Measurements from ENCODE around the gene ACSS1.

ACSS1 gene

GRCh38 chr20:25058051-25058846, at the start of gene ACSS1:
TSS of gene ACSS1 (minus strand) at chr20:25058139. CDS start at chr20:25058102, 37 bp downstream.
- H3K4me3 ChIP-seq (ENCODE audit: low read length), result peak within 1 kb of the TSS; percentile 77
- TF ChIP-seq ZNF274 (IDR thresholded peaks at IDR 0.05; ENCODE audit: low read depth, low read length), result no peak

- no peak overlapping the region for H3K4me3 ChIP-seq (ENCODE audit: low read length)
- no peak for TF ChIP-seq ZNF274 (IDR thresholded peaks at IDR 0.05; ENCODE audit: low read depth, low read length)
Observed at GRCh38 chr20:25103526-25103925, 45.6 kb upstream of the ACSS1 start.

GRCh38 chr20:25100914-25101313, 43.0 kb upstream of the ACSS1 start:
- no peak overlapping the region for H3K4me3 ChIP-seq (ENCODE audit: low read length)
- TF ChIP-seq ZNF274 (IDR thresholded peaks at IDR 0.05; ENCODE audit: low read depth, low read length), result no peak

- TF ChIP-seq ZNF274 (IDR thresholded peaks at IDR 0.05; ENCODE audit: low read depth, low read length), result no peak
- H3K4me3 ChIP-seq (ENCODE audit: low read length), result no peak overlapping the region
Observed at GRCh38 chr20:25099601-25100140, 41.7 kb upstream of the ACSS1 start.

GRCh38 chr20:25097498-25097897, 39.6 kb upstream of the ACSS1 start:
- no peak overlapping the region for H3K4me3 ChIP-seq (ENCODE audit: low read length)
- no peak for TF ChIP-seq ZNF274 (IDR thresholded peaks at IDR 0.05; ENCODE audit: low read depth, low read length)

- no peak overlapping the region for H3K4me3 ChIP-seq (ENCODE audit: low read length)
- no peak for TF ChIP-seq ZNF274 (IDR thresholded peaks at IDR 0.05; ENCODE audit: low read depth, low read length)
Observed at GRCh38 chr20:25090492-25091429, 32.8 kb upstream of the ACSS1 start.

GRCh38 chr20:25089662-25090061, 31.7 kb upstream of the ACSS1 start:
- no peak for TF ChIP-seq ZNF274 (IDR thresholded peaks at IDR 0.05; ENCODE audit: low read depth, low read length)
- no peak overlapping the region for H3K4me3 ChIP-seq (ENCODE audit: low read length)

GRCh38 chr20:25089096-25089495, 31.2 kb upstream of the ACSS1 start:
- no peak for TF ChIP-seq ZNF274 (IDR thresholded peaks at IDR 0.05; ENCODE audit: low read depth, low read length)
- H3K4me3 ChIP-seq (ENCODE audit: low read length), result no peak overlapping the region

GRCh38 chr20:25088267-25088666, 30.3 kb upstream of the ACSS1 start:
- no peak for TF ChIP-seq ZNF274 (IDR thresholded peaks at IDR 0.05; ENCODE audit: low read depth, low read length)

GRCh38 chr20:25087186-25087929, 29.4 kb upstream of the ACSS1 start:
- H3K4me3 ChIP-seq (ENCODE audit: low read length), result no peak overlapping the region
- TF ChIP-seq ZNF274 (IDR thresholded peaks at IDR 0.05; ENCODE audit: low read depth, low read length), result no peak

More at GRCh38 chr20:25088267-25088666, 30.3 kb upstream of the ACSS1 start:
- no peak overlapping the region for H3K4me3 ChIP-seq (ENCODE audit: low read length)

- H3K4me3 ChIP-seq (ENCODE audit: low read length), result no peak overlapping the region
- TF ChIP-seq ZNF274 (IDR thresholded peaks at IDR 0.05; ENCODE audit: low read depth, low read length), result no peak
Observed at GRCh38 chr20:25085756-25086495, 28.0 kb upstream of the ACSS1 start.

GRCh38 chr20:25084626-25085187, 26.8 kb upstream of the ACSS1 start:
- no peak for TF ChIP-seq ZNF274 (IDR thresholded peaks at IDR 0.05; ENCODE audit: low read depth, low read length)
- H3K4me3 ChIP-seq (ENCODE audit: low read length), result no peak overlapping the region

All from GM08714 (cell line).